GM21619 (cell line): Measurements from ENCODE around the gene GAPDH.
"Not testable (repeated sequence)": the region's sequence is repeated elsewhere in the genome, so short reads cannot be mapped to it uniquely, and the experiment has no call there.

Source experiments
- ATAC-seq: cut with Tn5 transposase; IDR thresholded peaks from one replicate; pipeline ENCODE4 v1.9.1; 2021; ENCODE audit not compliant: unreplicated experiment

The GAPDH gene

GRCh38 chr12:6558014-6558760, 23.9 kb downstream of the GAPDH start:
- ATAC-seq = not testable (repeated sequence)

- ATAC-seq = no peak
These were observed 25.2 kb downstream of the GAPDH start for GRCh38 chr12:6559500-6559899.

GRCh38 chr12:6560501-6561205, 26.3 kb downstream of the GAPDH start:
- ATAC-seq = no peak

- no peak for ATAC-seq
These were observed 28.6 kb downstream of the GAPDH start for GRCh38 chr12:6562881-6563280.

- ATAC-seq = no peak
These were observed 29.2 kb downstream of the GAPDH start for GRCh38 chr12:6563448-6564050.

GRCh38 chr12:6567112-6567670, 32.9 kb downstream of the GAPDH start:
- ATAC-seq = no peak

GRCh38 chr12:6569312-6569711, 35.0 kb downstream of the GAPDH start:
- ATAC-seq = no peak

GRCh38 chr12:6569786-6570185, 35.5 kb downstream of the GAPDH start:
- no peak for ATAC-seq

GRCh38 chr12:6570264-6570887, 36.1 kb downstream of the GAPDH start:
- no peak for ATAC-seq

GRCh38 chr12:6573001-6573400, 38.7 kb downstream of the GAPDH start:
- ATAC-seq = no peak

GRCh38 chr12:6574576-6575295, 40.4 kb downstream of the GAPDH start:
- ATAC-seq = no peak

GRCh38 chr12:6575648-6576047, 41.3 kb downstream of the GAPDH start:
- ATAC-seq = no peak

- no peak for ATAC-seq
These were observed 47.9 kb downstream of the GAPDH start for GRCh38 chr12:6582196-6582595.

GRCh38 chr12:6582959-6583358, 48.6 kb downstream of the GAPDH start:
- no peak for ATAC-seq

GRCh38 chr12:6584293-6584692, 50.0 kb downstream of the GAPDH start:
- no peak for ATAC-seq

GRCh38 chr12:6586569-6586968, 52.3 kb downstream of the GAPDH start:
- ATAC-seq = not testable (repeated sequence)
